PFSK-1 (cell line): ENCODE data around the gene SGIP1.

Source experiments
- FOXP2 ChIP-seq: optimal IDR thresholded peaks from 2 replicates; pipeline ENCODE3; 2011; ENCODE audit warnings: borderline replicate concordance, control low read depth, inconsistent platforms; ENCODE audit not compliant: insufficient read depth; ENCODE audit errors: extremely low read length, extremely low read depth
- POLR2AphosphoS5 ChIP-seq: IDR thresholded peaks from 2 replicates; pipeline ENCODE4 v1.6.1; 2012; ENCODE audit warnings: low read depth, mild to moderate bottlenecking, control low read depth, low read length, moderate library complexity
- SIN3A ChIP-seq: IDR thresholded peaks from 2 replicates; pipeline ENCODE4 v1.6.1; 2012; ENCODE audit warnings: mild to moderate bottlenecking, low read length, moderate library complexity, borderline replicate concordance; ENCODE audit not compliant: insufficient read depth
- TAF1 ChIP-seq: IDR thresholded peaks from 2 replicates; pipeline ENCODE4 v1.6.1; 2012; ENCODE audit warnings: low read length, control low read depth, borderline replicate concordance; ENCODE audit not compliant: insufficient read depth
- TF ChIP-seq, protein P1 (sequence below), 2 experiments: IDR thresholded peaks; 2 replicates each; pipeline versions ENCODE4 v1.6.1 to v1.8.0; 2011 to 2012; ENCODE audit warnings: low read depth in 2 of 2, low read length in 2 of 2, control low read depth in 1 of 2, inconsistent platforms in 1 of 2, mild to moderate bottlenecking in 1 of 2, moderate library complexity in 1 of 2; ENCODE audit not compliant: insufficient read depth in 1 of 2

The SGIP1 gene

GRCh38 chr1:66737836-66738235, 203.9 kb downstream of the SGIP1 start:
- TF ChIP-seq SIN3A (no peak), POLR2AphosphoS5 (no peak), FOXP2 (no peak), TAF1 (no peak)
- TF ChIP-seq, protein P1, sequence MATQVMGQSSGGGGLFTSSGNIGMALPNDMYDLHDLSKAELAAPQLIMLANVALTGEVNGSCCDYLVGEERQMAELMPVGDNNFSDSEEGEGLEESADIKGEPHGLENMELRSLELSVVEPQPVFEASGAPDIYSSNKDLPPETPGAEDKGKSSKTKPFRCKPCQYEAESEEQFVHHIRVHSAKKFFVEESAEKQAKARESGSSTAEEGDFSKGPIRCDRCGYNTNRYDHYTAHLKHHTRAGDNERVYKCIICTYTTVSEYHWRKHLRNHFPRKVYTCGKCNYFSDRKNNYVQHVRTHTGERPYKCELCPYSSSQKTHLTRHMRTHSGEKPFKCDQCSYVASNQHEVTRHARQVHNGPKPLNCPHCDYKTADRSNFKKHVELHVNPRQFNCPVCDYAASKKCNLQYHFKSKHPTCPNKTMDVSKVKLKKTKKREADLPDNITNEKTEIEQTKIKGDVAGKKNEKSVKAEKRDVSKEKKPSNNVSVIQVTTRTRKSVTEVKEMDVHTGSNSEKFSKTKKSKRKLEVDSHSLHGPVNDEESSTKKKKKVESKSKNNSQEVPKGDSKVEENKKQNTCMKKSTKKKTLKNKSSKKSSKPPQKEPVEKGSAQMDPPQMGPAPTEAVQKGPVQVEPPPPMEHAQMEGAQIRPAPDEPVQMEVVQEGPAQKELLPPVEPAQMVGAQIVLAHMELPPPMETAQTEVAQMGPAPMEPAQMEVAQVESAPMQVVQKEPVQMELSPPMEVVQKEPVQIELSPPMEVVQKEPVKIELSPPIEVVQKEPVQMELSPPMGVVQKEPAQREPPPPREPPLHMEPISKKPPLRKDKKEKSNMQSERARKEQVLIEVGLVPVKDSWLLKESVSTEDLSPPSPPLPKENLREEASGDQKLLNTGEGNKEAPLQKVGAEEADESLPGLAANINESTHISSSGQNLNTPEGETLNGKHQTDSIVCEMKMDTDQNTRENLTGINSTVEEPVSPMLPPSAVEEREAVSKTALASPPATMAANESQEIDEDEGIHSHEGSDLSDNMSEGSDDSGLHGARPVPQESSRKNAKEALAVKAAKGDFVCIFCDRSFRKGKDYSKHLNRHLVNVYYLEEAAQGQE (IDR thresholded peaks at IDR 0.05; ENCODE audit: insufficient read depth in 1 of 2, low read depth in 2 of 2, low read length in 2 of 2), result no peak

GRCh38 chr1:66739401-66740157, 205.6 kb downstream of the SGIP1 start:
- TF ChIP-seq SIN3A (no peak), TAF1 (no peak), POLR2AphosphoS5 (no peak), FOXP2 (no peak)
- TF ChIP-seq, protein P1 (IDR thresholded peaks at IDR 0.05; ENCODE audit: insufficient read depth in 1 of 2, low read depth in 2 of 2, low read length in 2 of 2), result no peak

DNA sequence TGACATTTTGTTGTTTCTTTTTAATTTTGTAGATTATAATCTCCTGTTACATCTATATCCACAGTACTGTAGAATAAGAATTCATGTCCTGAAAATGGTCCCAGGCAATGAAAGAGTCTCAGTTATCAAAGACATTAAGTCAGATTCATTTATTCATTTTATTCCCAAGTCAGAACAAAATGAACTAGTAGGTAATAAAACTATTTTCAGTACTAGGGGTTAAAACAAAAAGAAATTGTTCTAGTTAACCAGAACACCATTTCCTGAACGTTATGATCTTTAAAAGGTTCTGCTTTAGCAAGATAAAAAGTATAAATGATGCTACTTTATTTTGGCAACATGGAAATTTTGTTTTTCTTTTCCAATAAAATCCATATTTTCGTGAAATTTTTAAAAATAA, 211.5 kb downstream of the SGIP1 start:
- TF ChIP-seq POLR2AphosphoS5 (no peak), SIN3A (no peak), TAF1 (no peak), FOXP2 (no peak)
- TF ChIP-seq, protein P1 (IDR thresholded peaks at IDR 0.05; ENCODE audit: insufficient read depth in 1 of 2, low read depth in 2 of 2, low read length in 2 of 2), result no peak

DNA sequence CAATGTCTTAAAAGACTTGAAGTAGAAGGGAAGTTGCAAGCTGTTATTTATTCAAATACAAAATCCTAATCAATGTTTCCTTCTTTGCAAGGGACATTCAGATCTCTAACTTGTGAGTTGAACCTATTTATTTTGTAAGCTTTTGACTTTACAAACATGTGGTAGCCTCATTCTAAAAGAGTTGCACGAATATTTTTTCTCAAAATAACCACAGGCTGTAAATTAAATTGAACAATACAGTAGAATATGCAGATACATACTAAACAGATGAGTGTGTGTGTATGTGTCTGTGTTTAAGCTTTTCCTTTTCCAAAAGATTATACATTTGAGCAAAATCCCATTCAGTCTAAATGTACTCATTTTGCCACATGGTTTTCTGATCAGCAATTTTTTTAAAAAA, 213.5 kb downstream of the SGIP1 start:
- TF ChIP-seq FOXP2 (no peak), SIN3A (no peak), TAF1 (no peak), POLR2AphosphoS5 (no peak)
- TF ChIP-seq, protein P1 (IDR thresholded peaks at IDR 0.05; ENCODE audit: insufficient read depth in 1 of 2, low read depth in 2 of 2, low read length in 2 of 2), result no peak
